Endothelial cell of umbilical vein (primary cell): Measurements from ENCODE around the gene KCTD17.

Experiments
- EZH2 ChIP-seq: IDR thresholded peaks from 2 replicates; pipeline ENCODE4 v1.6.1; 2012; ENCODE audit warnings: borderline replicate concordance, low read depth, mild to moderate bottlenecking, moderate library complexity, low read length, inconsistent platforms; ENCODE audit not compliant: severe bottlenecking
- FOS ChIP-seq: IDR thresholded peaks from 2 replicates; pipeline ENCODE4 v1.6.1; 2011; ENCODE audit warnings: mild to moderate bottlenecking, low read length, moderate library complexity, borderline replicate concordance; ENCODE audit not compliant: insufficient read depth
- GATA2 ChIP-seq: IDR thresholded peaks from 2 replicates; pipeline ENCODE4 v1.7.0; 2011; ENCODE audit warnings: low read depth, mild to moderate bottlenecking, moderate library complexity, mixed read lengths, low read length; ENCODE audit not compliant: insufficient read length, insufficient read depth
- POLR2A ChIP-seq: IDR thresholded peaks from 2 replicates; pipeline ENCODE4 v1.6.1; 2012; ENCODE audit warnings: low read depth, mild to moderate bottlenecking, control low read depth, low read length
- POLR2AphosphoS5 ChIP-seq: IDR thresholded peaks from 2 replicates; pipeline ENCODE4 v1.6.1; 2012; ENCODE audit warnings: low read depth, mild to moderate bottlenecking, control low read depth, low read length, moderate library complexity; ENCODE audit not compliant: insufficient read depth
- TF ChIP-seq, protein P1 (sequence below), 2 donors: IDR thresholded peaks; 1 replicate in 1 of 2; 2 replicates in 1 of 2; pipeline ENCODE4 v1.5.1; 2011; ENCODE audit warnings: low read length in 2 of 2, mild to moderate bottlenecking in 2 of 2, moderate library complexity in 2 of 2, control low read depth in 1 of 2, inconsistent platforms in 1 of 2, low read depth in 1 of 2; ENCODE audit not compliant: insufficient read depth in 1 of 2; ENCODE audit errors: extremely low read depth in 1 of 2
- TF ChIP-seq, protein P2 (sequence below): IDR thresholded peaks from 2 replicates; pipeline ENCODE4 v1.6.1; 2011; ENCODE audit not compliant: insufficient read depth, insufficient read length

DNA sequence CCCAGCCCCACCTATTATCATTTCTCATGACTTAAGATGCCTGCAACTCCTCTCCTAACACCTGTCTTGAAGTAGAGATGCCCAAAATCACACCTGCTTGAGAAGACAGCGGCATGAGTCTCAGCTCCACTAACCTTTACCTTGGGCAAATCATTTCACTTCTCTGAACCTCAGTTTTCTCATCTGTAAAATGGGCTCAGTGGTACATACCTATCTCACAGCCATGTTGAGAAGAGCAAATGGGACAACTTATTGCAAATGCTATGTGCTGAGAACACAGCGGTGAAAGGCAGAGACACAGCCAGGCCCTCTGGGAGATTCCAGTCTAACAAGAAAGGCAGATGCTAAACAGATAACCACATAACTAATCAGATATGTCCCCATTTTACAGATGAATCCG is 40.1 kb upstream of the KCTD17 start:
- no peak for TF ChIP-seq POLR2A
- TF ChIP-seq, protein P1, sequence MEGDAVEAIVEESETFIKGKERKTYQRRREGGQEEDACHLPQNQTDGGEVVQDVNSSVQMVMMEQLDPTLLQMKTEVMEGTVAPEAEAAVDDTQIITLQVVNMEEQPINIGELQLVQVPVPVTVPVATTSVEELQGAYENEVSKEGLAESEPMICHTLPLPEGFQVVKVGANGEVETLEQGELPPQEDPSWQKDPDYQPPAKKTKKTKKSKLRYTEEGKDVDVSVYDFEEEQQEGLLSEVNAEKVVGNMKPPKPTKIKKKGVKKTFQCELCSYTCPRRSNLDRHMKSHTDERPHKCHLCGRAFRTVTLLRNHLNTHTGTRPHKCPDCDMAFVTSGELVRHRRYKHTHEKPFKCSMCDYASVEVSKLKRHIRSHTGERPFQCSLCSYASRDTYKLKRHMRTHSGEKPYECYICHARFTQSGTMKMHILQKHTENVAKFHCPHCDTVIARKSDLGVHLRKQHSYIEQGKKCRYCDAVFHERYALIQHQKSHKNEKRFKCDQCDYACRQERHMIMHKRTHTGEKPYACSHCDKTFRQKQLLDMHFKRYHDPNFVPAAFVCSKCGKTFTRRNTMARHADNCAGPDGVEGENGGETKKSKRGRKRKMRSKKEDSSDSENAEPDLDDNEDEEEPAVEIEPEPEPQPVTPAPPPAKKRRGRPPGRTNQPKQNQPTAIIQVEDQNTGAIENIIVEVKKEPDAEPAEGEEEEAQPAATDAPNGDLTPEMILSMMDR (IDR thresholded peaks at IDR 0.05; ENCODE audit: extremely low read depth in 1 of 2, insufficient read depth in 1 of 2, low read depth in 1 of 2, low read length in 2 of 2): no peak
- TF ChIP-seq POLR2AphosphoS5: no peak
- no peak for TF ChIP-seq EZH2
- no peak for TF ChIP-seq GATA2
- no peak for TF ChIP-seq FOS
- TF ChIP-seq, protein P2, sequence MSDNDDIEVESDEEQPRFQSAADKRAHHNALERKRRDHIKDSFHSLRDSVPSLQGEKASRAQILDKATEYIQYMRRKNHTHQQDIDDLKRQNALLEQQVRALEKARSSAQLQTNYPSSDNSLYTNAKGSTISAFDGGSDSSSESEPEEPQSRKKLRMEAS: no peak
